ENCODE data around the gene DPPA3.
"Not testable (repeated sequence)": the region's sequence is repeated elsewhere in the genome, so short reads cannot be mapped to it uniquely, and the experiment has no call there.

DPPA3 gene

DNA sequence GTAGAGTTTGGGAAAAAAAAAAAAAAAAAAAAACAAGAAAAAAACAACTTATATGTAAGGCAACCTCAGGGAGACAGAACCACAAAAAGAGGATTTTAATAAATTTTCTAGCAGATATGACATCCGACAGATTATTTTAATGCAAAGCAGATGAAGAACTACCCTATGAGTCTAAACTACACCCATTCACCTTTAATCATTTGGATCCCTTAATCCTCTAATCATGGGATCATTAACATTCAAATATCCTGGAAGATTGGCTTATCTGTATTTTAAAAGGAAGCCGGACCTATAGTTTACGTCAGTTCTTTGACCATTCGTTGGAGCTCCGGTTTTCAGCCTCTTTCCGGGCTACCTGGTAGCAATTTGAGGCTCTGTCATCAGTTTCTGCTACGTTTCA, at the start of gene DPPA3:
TSS of gene DPPA3 (plus strand) at position 301 of the 400 bp plus-strand sequence. CDS start 138 bp downstream, outside the sequence.
- no peak for FAIRE-seq

DNA sequence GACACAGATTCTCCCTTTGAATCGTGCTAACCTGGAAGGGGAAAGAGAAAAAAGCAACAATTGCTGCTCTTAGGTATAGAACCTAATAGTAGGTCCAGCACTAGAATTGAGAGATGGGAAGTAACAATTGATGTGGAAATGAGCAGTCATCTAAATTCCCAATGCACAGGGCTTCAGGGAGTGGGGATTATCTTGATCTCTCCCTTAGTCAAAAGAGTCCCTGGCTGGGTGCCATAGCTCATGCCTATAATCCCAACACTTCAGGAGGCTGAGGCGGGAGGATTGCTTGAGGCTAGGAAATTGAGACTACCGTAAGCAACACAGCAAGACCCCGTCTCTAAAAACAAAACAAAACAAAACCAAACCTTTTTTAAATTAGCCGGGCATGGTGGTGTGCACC, 49.5 kb upstream of the DPPA3 start:
- no peak for FAIRE-seq

GRCh38 chr12:7666595-7666994, 44.6 kb upstream of the DPPA3 start:
- FAIRE-seq, result no peak

- FAIRE-seq, result no peak
Measured at GRCh38 chr12:7667125-7667524, 44.1 kb upstream of the DPPA3 start.

GRCh38 chr12:7668171-7668570, 43.1 kb upstream of the DPPA3 start:
- no peak for FAIRE-seq

GRCh38 chr12:7675455-7675854, 35.8 kb upstream of the DPPA3 start:
- FAIRE-seq, result not testable (repeated sequence)

DNA sequence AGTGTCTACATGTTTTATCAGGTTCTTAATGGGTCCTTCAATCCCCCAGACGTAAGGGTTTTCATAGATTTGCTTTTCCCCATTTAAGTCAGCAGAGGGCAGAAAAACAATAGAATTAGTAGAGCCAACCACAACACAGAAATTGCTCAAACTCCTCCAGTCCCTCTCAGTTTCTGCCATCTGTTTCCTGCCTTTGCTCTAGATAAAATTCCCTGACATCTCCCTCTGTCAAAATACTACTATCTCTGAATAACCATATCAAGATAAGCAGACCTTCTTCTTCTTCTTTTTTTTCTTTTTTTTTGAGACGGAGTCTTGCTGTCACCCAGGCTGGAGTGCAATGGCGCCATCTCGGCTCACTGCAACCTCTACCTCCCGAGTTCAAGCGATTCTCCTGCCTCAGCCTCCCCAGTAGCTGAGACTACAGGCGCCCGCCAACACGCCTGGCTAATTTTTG, 33.8 kb upstream of the DPPA3 start:
- not testable (repeated sequence) for FAIRE-seq

DNA sequence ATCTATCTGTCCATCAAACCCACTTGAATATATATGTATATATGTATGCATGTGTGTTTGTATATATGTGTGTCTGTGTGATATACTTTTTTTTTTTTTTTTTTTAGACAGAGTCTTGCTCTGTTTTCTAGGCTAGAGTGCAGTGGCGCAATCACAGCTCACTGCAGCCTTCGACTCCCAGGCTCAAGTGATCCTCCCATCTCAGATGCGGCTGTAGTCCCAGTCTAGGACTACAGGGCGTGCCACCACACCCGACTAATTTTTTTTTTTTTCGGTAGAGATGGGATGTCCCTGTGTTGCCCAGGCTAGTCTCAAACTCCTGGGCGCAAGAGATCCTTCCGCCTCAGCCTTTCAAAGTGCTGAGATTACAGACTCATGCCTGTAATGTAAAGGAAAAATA, 32.5 kb upstream of the DPPA3 start:
- no peak for FAIRE-seq

DNA sequence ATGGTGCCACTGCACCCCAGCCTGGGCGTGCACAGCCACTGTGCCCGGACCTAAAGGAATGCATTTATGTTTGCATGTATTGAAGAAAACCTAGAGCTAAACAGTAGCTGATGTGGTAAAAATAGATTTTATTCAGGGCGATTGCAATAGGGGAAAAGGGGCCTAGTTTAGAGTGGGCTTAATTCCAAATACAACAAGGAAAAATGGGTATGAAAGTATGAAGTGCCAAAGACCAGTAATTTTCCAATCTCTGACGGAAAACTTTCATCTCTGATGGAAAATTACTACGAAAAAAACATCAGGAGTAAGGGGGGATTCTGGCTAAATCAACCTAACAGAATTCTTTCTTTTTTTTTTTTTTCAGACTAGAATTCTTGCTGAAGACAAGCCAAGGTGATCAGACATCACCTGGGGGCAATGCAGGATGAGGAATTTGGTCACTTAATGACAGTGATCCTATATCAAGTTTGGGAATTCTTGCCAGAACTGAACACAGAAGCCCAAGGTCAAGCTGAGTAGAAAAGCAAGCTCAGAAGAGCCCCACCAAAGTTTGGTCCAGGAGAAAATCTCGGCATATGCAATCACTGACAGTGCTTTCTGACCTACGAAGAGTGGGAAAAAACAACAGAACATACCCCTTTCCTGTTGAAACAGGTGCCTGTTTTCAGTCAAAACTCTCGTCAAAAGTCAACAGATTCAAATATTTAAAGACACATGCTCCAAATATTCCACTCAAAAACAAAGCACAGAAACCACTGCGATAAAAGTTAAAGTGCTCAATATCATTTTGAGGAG, 31.8 kb upstream of the DPPA3 start:
- no peak for FAIRE-seq

- FAIRE-seq, result no peak
Measured at GRCh38 chr12:7681535-7681934, 29.7 kb upstream of the DPPA3 start.

DNA sequence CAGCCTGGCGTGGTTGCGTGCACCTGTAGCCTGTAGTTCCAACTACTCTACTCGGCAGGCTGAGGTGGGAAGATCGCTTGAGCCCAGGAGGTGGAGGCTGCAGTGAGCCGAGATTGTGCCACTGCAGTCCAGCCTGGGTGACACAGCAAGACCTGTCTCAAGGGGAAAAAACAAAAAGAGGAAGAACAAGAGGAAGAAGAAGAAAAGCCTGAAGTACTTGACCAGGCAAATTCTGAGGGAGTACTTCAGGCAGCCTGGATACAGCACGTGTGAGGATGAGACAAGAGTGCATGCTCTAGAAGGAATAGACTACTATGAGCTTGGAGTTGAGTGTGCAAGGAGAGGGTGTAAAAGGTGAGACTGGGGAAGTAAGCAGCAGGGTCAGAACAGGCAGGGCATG, 17.4 kb upstream of the DPPA3 start:
- no peak for FAIRE-seq

DNA sequence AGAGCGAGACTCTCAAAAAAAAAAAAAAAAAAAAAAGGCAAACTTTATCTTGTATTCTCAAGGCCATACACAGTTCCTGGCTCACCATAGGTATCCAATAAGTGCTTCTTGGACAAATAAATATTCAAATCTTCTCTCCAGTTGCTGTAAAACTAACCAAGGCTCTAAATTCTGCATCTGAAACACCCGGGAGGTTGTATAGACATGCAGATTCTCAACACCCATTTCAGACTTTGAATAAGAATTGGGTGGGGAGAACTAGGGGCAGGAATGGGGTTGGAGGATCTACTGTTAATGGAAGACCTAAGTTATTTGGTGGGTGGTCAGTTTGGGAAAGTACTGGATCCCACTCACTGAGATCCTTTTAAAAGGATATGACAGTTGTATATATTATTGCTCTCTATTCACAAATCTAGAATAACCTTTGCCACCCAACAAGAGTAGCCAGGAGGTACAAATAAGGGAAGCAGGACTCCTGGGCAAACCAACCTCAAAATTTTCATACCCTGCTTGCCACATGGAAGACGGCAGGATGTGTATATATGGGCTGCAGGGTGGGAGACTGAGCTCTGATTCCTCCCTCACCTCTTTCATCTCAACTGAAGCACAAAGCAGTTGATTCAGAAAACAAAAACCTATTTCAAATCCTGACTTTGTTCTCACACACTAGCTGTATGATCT, 16.5 kb upstream of the DPPA3 start:
- no peak for FAIRE-seq

DNA sequence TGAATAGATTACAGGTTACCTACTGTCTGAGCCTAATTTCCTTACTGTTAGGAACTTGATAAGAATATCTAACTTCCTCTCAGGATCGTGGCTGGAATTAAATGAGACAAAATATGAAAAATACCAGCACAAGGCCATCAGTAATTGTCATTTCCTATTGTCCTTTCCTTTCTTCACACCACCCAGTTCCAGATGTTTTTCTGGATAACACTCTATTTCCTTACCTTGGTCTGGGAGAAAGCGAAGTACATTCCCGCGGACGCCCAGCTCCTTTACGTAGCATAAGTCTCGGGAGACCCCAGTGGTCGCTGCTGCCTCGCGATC, 16.0 kb upstream of the DPPA3 start:
- FAIRE-seq, result no peak

DNA sequence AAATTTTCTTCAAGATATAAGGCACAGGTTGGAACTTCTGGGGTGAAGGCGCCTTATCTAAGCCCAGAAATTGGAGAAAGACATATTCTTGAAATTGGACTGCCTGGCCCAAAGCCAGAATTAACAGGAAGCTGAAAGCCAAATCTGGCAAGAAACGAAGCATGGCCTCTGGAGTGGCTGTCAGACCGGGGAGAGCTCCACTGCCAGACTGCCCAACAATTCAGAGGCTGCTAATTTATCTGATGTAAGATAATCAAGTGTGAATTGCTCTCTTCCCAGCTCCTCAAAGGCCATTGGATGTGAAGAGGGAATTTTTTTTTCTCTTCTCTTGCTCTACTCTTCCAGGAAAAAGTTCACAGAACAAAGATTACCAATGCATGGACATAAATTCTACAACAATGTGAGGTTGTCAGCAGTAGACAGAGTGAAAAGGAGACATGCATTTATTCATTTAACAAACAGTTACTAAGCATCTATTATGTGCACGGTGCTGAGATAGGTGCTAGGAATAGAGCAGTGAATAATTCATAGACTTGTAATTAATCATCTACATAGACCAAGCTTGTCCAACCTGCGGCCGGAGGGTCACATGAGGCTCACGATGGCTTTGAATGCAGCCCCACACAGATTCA, 15.6 kb upstream of the DPPA3 start, which contains the start of gene GDF3:
TSS of gene GDF3 (minus strand) at position 210 of the 632 bp plus-strand sequence. CDS start at position 163, 47 bp downstream.
- no peak for FAIRE-seq

GRCh38 chr12:7705846-7706245, 5.4 kb upstream of the DPPA3 start:
- no peak for FAIRE-seq

- no peak for FAIRE-seq
Measured at GRCh38 chr12:7709969-7710675, 1.1 kb upstream of the DPPA3 start.

- FAIRE-seq, result no peak
Measured at GRCh38 chr12:7712841-7713442, 1.7 kb downstream of the DPPA3 start.

DNA sequence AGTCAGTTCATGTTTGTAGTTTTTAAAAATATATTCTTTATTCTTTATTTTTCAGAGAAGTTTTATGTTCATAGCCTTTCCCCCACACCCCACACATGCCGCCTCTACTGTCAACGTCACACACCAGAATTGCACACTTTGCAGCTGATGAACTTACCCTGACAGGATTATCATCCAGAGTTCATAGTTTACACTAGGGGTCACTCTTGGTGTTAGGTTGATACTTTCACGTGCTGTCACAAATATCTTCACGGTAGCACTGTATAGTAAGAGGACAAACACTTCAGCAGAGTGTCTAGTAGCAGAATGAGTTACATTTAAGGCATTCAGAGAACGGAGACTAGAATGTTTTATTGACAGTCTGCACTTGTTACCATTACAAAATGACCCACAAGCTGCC, 5.1 kb downstream of the DPPA3 start:
- FAIRE-seq, result no peak

GRCh38 chr12:7719946-7720730, 8.9 kb downstream of the DPPA3 start:
- FAIRE-seq, result no peak

DNA sequence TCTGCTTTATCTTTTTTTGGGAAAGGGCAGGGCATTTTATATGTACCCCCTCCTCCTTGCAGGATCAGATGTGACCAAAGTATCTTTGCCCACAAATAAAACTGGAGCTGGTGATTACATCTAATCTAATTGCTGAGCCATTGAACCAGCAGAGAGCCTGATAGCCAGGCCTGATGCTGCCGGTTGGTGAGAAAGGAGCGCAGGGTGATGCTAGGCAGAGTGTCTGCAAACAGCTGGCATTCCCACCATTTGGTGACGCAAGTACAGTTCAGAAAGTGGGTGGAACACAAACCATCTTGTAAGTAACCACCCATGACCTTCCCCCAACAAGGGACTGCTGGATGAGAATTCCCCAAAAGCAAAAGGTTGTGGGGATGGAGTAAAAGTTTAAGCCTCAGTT, 12.7 kb downstream of the DPPA3 start:
- no peak for FAIRE-seq

- FAIRE-seq, result no peak
Measured at GRCh38 chr12:7729746-7730145, 18.5 kb downstream of the DPPA3 start.

DNA sequence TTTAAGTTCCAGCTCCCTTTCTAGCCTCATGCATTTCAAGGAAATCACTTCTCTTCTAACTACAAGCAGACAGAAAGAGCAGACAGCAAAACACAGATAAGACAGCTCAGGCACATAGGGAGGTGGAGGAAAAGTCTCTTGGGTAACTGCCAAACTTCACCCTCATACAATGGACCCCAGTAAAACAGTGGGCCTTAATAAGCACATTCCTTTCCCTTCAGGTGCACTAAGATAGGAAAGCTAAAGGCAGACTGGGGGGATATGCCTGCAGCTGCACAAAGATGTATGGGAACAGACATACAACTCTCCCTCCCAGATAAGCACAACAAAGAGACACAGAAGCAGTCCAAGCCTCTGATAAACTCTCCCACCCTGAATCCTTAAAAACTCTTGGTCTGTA, 19.8 kb downstream of the DPPA3 start:
- FAIRE-seq, result not testable (repeated sequence)
